SKM-1 treated with dmso at 0.1 percent for 144 hours (cell line): ENCODE data around the gene MARCO.

Source experiments
- DNase-seq: peaks from one replicate; lab custom pipeline; 2025; ENCODE audit not compliant: unreplicated experiment; lab: John Stamatoyannopoulos, UW

Gene MARCO

GRCh38 chr2:118942031-118942430 lies at the start of gene MARCO:
MARCO (plus strand) TSS chr2:118942194; CDS start chr2:118942301, 107 bp downstream.
- no peak for DNase-seq

- DNase-seq, result no peak
These were observed 48.9 kb upstream of the MARCO start for GRCh38 chr2:118893100-118893499.

- peak; percentile 59 for DNase-seq
These were observed 39.5 kb upstream of the MARCO start for GRCh38 chr2:118902266-118903028.

- DNase-seq, result no peak
These were observed 39.0 kb upstream of the MARCO start for GRCh38 chr2:118903029-118903351.

GRCh38 chr2:118903551-118904479 lies 38.2 kb upstream of the MARCO start:
- no peak for DNase-seq

GRCh38 chr2:118905206-118905605 lies 36.8 kb upstream of the MARCO start:
- no peak for DNase-seq

GRCh38 chr2:118906186-118906585 lies 35.8 kb upstream of the MARCO start:
- no peak for DNase-seq

- no peak for DNase-seq
These were observed 34.2 kb upstream of the MARCO start for GRCh38 chr2:118907759-118908158.

- DNase-seq, result no peak
These were observed 32.8 kb upstream of the MARCO start for GRCh38 chr2:118909191-118909590.

- no peak for DNase-seq
These were observed 30.7 kb upstream of the MARCO start for GRCh38 chr2:118911166-118911856.

- no peak for DNase-seq
These were observed 30.1 kb upstream of the MARCO start for GRCh38 chr2:118911936-118912335.

GRCh38 chr2:118913131-118913802 lies 28.7 kb upstream of the MARCO start:
- no peak for DNase-seq

GRCh38 chr2:118913803-118914645 lies 28.0 kb upstream of the MARCO start:
- DNase-seq, result no peak

- no peak for DNase-seq
These were observed 27.1 kb upstream of the MARCO start for GRCh38 chr2:118914721-118915453.

GRCh38 chr2:118918017-118918416 lies 24.0 kb upstream of the MARCO start:
- no peak for DNase-seq

GRCh38 chr2:118921646-118922045 lies 20.3 kb upstream of the MARCO start:
- DNase-seq, result no peak

GRCh38 chr2:118922254-118922653 lies 19.7 kb upstream of the MARCO start:
- no peak for DNase-seq

- DNase-seq, result no peak
These were observed 18.6 kb upstream of the MARCO start for GRCh38 chr2:118923371-118923770.

- DNase-seq, result no peak
These were observed 16.5 kb upstream of the MARCO start for GRCh38 chr2:118925476-118925875.
